CD4-positive, alpha-beta T cell treated with Interleukin-17A for 4 hours (primary cell): ENCODE data around the gene FADD.

Experiments
- DNase-seq: peaks from one replicate; pipeline ENCODE4 v3.0.0-alpha.2; 2020; ENCODE audit warnings: mixed read lengths

FADD gene

GRCh38 chr11:70202920-70203750 is at the start of gene FADD:
TSS of gene FADD (plus strand) at chr11:70203296. CDS start at chr11:70203460, 164 bp downstream.
- DNase-seq = peak; percentile 93

- no peak for DNase-seq
Measured at GRCh38 chr11:70155386-70155785, 47.7 kb upstream of the FADD start.

GRCh38 chr11:70156291-70157037 is 46.6 kb upstream of the FADD start:
- no peak for DNase-seq

GRCh38 chr11:70158201-70158600 is 44.9 kb upstream of the FADD start:
- no peak for DNase-seq

GRCh38 chr11:70158757-70159389 is 44.2 kb upstream of the FADD start:
- no peak for DNase-seq

GRCh38 chr11:70159627-70160570 is 43.2 kb upstream of the FADD start:
- DNase-seq = no peak

- no peak for DNase-seq
Measured at GRCh38 chr11:70161043-70161625, 42.0 kb upstream of the FADD start.

- DNase-seq = no peak
Measured at GRCh38 chr11:70164705-70165104, 38.4 kb upstream of the FADD start.

GRCh38 chr11:70167120-70167519 is 36.0 kb upstream of the FADD start:
- no peak for DNase-seq

GRCh38 chr11:70167723-70168404 is 35.2 kb upstream of the FADD start:
- no peak for DNase-seq

- no peak for DNase-seq
Measured at GRCh38 chr11:70168405-70168754, 34.7 kb upstream of the FADD start.

GRCh38 chr11:70169127-70169526 is 34.0 kb upstream of the FADD start:
- DNase-seq = no peak

GRCh38 chr11:70169632-70170031 is 33.5 kb upstream of the FADD start:
- no peak for DNase-seq

- DNase-seq = no peak
Measured at GRCh38 chr11:70170596-70171210, 32.4 kb upstream of the FADD start.

GRCh38 chr11:70173018-70173417 is 30.1 kb upstream of the FADD start:
- no peak for DNase-seq

- no peak for DNase-seq
Measured at GRCh38 chr11:70174547-70175235, 28.4 kb upstream of the FADD start.

GRCh38 chr11:70175236-70175698 is 27.8 kb upstream of the FADD start:
- DNase-seq = no peak

- peak; percentile 60 for DNase-seq
Measured at GRCh38 chr11:70176940-70177689, 26.0 kb upstream of the FADD start.

GRCh38 chr11:70180906-70181305 is 22.2 kb upstream of the FADD start:
- DNase-seq = no peak

GRCh38 chr11:70182266-70182665 is 20.8 kb upstream of the FADD start:
- no peak for DNase-seq
